GM18498 (cell line): Measurements from ENCODE around the gene MMP8.

ENCODE experiments used
- ATAC-seq: cut with Tn5 transposase; IDR thresholded peaks from one replicate; pipeline ENCODE4 v1.9.1; 2021; ENCODE audit warnings: mild to moderate bottlenecking, moderate library complexity; ENCODE audit not compliant: unreplicated experiment

The MMP8 gene

DNA sequence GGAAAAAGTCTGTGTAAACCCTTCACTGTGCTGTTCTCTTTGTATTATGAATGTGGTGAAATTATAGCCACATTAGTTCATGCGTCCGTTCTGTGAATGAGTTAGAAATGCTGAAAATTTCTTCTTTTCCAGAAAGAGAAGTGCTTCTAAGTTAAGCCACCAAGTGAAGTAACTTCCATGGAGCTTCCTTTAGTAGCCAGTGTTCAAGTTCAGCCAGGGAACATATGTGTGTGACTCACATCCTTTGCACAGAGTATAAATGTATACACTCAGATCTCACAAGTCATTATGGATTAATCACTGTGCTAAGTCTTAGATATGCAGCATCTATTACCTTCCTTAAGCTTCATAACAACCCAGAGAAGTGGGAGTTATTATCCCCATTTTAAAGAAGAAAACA lies 3.1 kb upstream of the MMP8 start:
- no peak for ATAC-seq

DNA sequence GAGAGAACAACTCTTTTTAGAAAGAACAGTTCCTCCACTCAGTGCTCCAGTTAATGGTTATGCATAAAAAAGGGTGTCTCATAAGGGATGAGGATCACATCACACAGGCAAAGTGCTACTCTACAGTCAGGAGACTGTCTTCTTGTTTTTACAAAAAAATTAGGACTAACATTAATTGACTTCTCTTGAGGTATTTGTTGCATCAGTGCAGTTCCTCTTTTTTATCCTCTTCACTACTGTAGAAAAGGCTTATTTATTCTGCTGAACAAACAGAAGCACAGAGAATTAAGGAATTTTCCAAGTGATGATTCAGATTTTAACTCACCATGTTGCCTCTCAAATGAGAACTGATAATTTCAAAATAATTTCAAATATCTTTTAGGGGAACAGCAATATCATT lies 1.9 kb downstream of the MMP8 start:
- no peak for ATAC-seq

DNA sequence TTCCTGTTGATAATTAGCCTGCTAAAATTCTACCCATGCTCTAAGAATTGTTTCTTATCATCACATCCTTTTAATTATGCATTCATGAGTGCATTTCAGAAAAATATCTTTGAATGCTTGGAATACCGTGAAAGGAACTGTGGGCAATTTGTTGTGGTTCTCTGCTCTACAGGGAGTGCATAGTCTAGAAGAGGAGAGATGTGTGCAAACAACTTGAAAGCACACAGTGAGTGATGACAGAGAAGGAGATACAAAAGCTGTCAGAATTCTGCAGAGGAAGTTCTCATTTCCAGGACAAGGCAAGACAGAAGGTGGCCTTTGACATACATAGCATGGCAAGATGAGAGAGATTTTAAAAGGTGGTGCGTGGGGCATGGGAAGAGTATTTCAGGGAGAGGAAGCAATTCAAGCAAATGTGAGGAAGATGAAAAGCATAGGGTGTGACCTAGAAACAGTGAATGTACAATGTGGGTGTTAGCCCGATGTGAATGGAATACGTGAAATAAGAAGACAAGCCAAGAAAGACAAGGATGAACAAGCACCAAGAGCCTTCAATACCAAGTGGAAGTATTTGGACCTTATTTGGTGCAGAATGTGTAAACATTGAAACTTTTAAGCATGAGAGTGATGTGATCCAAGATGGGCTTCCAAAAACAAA lies 5.0 kb downstream of the MMP8 start:
- no peak for ATAC-seq

GRCh38 chr11:102717280-102717679 lies 7.5 kb downstream of the MMP8 start:
- ATAC-seq: no peak

DNA sequence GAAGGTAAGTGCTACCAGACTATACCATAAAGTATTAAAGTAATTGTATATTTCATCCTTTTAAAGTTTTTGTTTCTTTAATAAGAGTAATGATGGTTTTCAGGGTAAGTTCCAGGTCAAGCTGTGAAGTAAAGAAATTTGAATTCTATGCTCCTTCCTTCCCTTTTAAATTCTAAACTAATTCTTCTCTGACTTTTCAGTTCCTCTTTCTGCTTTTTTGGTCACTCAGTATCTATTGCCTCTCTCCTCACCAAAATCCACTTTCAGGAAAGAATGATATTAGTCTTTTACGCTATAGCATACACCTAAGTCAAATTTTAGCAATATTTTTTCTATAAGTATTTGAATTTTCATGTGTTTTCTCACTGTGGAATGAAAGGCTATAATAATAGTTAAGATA lies 8.2 kb downstream of the MMP8 start:
- peak; percentile 81 for ATAC-seq

DNA sequence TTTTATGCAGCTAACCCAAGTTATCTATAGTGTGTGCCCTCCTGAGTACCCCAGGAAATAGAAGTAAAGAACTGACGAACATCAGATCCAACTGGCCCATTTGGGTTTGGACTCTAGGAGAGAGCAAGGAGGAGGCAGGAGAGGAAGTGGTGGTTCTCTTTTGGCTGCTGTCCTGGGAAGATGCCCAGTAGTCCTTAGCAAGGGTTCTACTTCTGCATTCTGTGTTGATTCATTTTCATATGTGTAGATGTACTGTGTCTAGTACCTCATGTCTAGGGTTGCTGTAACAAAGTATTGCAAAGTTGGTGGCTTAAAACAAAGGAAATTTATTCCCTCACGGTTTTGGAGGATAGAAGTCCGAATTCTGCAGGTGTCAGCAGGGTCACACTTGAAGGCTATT lies 12.6 kb downstream of the MMP8 start:
- ATAC-seq: peak; percentile 48

DNA sequence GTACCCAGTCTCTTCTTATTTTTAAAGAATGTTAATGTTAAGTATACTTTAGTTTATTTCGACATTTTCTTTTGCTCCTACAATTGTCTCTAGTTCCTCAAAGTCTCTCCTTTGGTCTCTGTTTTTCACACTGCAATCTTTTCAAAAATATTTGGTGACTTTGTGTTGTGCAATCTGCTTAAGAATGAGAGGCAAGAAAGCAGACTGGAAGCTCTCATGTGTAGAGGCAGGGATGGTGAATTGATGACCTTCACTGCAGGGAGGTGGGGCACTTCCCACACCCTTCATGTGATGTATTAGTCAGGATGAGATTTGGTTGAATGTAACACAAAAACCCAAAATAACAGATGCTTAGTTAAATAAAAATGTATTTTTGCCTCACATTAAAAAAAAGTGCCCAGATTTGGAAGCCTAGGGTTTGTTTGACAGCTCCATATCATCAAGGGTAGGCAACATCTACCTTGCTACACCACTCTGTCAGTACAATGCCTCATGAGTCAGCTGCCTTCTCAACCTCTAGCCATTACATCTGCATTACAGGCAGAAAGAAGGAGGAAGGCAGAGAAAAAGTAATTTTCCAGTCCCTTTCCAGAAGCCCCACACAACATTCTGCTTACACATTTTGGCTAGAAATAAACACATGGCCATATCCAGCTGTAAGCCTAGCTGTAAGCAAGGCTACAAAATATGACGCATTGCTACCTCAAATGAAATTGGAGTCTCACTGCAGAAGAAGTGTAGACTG lies 15.4 kb downstream of the MMP8 start:
- no peak for ATAC-seq

DNA sequence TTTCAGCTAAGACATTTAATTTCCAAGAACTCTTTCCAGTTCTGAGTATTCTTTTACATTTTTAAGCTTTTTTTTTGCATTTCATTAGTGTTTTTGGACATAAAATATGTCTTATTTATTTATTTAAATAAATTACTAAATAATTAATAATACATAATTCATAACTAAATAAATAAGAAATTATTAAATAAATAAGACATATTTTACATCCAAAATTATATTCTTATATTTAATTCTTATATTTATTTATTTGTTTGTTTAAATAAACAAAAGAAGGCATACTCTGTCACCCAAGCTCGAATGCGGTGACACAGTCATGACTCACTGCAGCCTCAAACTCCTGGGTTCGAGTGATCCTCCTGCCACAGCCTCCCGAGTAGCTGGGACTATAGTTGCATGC lies 16.1 kb downstream of the MMP8 start:
- no peak for ATAC-seq

- ATAC-seq: no peak
These were observed 19.1 kb downstream of the MMP8 start, which contains the start of gene MMP27 for GRCh38 chr11:102705626-102706025. MMP27 (minus strand) TSS chr11:102705769; CDS start chr11:102705714, 55 bp downstream.

DNA sequence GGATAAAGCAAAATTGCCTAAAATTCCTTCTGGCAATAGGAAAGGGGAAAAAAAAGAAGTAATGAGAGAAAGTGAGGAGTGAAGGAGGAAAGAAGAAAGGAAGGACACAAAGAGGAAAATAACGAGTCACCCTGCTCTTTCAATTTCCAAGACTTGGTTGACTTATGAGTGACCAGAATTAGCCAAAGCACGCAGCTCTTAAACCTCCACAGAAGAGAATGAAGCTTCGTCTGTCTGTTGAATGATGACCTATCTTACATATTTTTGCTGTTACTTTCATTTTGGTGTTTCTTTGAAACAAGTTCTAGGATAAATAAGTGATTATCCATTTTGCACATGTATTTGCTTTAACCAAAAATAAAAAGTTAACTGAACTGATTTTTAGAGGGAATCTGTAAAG lies 19.9 kb downstream of the MMP8 start:
- no peak for ATAC-seq

DNA sequence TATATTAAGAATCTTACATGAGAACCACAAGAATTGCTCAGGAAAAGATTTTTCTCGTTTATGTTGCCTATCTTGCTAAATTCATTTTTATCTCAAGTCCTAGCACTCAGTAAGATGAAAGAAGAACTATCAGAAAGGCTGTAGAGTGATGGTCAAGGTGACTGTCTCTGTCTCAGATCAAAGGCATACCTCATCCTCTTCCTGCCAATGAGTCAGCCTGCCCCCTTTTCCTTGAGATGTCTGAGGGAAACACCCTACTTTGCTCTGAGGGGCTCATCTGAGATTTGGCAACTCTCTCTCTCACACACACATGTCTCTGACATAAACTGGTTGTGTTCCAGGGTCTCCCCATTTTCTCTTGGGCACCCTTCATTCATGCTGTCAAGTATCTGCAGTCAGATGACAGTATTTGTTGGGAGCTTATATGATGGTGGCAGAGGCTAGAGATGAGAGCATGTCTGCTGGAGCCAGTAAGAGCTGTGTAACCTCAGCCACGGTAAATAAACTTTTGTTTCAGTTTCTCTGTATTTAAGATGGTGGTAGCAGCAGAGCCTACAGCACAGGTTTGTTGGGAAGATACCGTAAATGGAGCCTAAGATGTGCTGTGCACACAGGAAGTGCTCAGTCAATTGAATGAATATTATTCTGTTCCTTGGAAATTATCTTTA lies 20.8 kb downstream of the MMP8 start:
- no peak for ATAC-seq

GRCh38 chr11:102695201-102695600 lies 29.6 kb downstream of the MMP8 start:
- no peak for ATAC-seq

DNA sequence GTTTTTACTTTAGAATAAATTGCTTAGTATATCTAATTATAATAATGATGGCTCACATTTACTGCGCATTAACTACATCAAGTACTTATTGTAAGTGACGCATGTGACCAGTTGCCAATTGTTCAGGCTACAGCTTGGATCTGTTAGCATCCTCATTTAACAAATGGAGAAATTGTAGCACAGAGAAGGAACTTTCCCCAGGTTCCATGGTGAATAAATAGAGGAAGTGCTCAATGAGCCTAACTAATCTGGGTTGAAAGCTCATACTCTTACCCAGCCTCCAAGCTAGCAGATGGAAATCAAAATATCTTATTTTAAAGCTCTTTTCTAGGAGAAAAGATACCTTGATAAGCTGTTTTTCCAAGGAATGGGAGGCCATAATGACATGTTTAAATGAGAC lies 39.0 kb downstream of the MMP8 start:
- no peak for ATAC-seq

DNA sequence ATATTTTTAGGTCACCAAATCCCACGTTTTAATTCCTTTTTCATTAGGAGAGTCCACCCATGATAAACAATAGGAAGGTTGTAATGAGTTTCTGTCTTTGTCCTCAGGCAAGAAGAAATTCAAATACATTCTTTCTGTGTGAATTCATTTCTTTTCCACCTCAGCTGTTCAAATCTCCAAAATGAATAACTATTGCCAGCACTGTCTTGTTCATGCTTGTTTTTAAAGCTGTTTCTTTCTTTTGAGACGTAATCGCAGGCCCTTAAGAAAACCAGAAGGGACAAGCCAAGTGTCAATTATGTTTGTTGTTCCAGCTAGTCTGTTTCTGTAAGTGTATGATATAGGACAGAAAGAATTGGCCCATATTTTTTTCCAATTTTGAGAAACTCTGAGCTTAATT lies 39.4 kb downstream of the MMP8 start:
- no peak for ATAC-seq

- no peak for ATAC-seq
These were observed 41.5 kb downstream of the MMP8 start for GRCh38 chr11:102683277-102683676.

DNA sequence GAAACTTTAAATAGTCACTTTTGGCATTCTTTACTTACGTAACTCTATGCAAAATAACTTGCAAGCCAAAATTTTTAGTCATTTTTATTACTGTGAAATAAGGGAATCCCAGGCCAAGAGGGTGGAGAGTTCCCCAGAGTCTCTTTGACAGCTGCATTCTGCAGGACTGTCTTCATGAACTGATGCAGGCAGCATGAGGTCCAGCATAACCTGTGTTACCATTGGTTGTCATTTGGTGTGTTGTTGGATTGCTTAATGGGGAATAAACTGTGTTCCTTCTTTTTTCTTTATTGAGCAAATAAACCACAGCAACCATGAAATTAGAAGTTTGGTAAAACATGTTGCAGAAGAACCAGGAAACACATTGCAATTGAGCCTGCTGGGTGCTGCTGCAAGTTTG lies 43.8 kb downstream of the MMP8 start:
- no peak for ATAC-seq

- ATAC-seq: no peak
These were observed 46.7 kb downstream of the MMP8 start for GRCh38 chr11:102678022-102678421.

DNA sequence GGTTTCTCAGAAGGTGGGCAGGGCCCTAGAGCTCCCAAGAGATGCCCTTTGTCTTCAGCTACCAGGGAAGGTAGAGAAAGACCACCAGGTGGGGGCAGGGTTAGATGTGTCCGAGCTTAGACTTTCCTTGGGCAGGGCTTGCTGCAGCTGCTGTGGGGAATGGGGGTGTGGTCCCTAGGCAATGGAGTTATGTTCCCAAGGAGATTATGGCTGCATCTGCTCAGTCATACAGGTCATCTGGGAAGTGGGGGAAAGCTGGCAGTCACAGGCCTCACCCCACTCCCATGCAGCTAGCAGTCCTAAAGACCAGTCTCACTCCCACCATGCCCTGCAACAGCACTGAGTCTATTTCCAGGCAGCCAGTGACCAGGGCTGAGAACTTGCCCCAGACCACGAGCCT lies 48.7 kb downstream of the MMP8 start:
- ATAC-seq: no peak

DNA sequence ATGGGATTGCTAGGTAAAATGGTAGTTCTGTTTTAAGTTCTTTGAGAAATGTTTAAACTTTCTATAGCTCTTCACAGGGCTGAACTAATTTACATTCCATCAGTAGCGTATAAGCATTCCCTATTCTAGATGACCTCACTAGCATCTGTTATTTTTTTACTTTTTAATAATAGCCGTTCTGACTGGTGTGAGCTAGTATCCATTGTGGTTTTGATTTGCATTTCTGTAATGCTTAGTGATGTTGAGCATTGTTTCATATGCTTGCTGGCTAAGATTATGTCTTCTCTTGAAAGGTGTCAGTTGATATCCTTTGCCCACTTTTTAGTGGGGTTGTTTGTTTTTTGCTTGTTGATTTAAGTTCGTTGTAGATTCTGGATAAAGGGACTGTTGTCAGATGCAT lies 55.1 kb downstream of the MMP8 start:
- ATAC-seq: peak; percentile 83

DNA sequence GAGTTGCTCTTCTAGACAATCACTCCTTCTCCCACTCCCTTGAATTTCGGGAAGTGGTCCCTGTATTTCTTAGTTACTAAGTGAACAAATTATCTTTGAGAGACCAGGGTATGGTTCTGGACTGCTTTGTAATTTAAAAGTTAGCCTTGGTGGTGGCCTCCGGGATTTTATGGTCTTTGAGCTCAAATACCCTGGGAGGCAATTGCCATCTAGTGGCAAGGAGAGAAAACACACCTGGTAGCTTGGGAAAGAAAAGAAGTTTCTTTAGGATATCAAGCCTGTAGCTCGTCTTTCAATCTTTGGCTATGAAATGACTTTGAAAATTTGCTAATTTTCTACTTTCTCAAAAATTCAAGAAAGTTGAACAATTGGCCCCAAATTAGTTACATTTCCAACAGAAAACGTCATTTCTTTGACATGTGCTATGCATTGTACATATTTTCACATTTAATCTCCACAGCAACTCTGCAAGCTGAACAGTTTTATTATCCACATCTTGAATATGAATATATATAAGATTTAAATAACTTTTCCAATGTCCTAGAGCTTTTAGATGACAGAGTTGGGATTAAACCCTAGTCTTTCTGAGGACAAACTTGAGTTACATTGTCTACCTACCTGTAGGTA lies 58.3 kb downstream of the MMP8 start:
- ATAC-seq: peak; percentile 57

- peak; percentile 55 for ATAC-seq
These were observed 60.6 kb downstream of the MMP8 start for GRCh38 chr11:102664001-102664752.
